K562 (cell line): Measurements from ENCODE around the gene LSR. TPM values are rescaled to one million over a fixed set of nuclear protein-coding genes. Genes with fewer than 3 reads are reported as not detected.

ENCODE experiments used
- ARID1B ChIP-seq: fragments of 450-650 bp; IDR thresholded peaks from 2 replicates; pipeline ENCODE4 v1.6.1; 2016; ENCODE audit warnings: antibody characterized with exemption, mild to moderate bottlenecking, inconsistent platforms
- CBFA2T2 ChIP-seq: fragments of 450-650 bp; conservative IDR thresholded peaks from 2 replicates; pipeline ENCODE4 v1.6.1; 2017; ENCODE audit warnings: mild to moderate bottlenecking
- CBFA2T3 ChIP-seq: fragments of 450-650 bp; IDR thresholded peaks from 2 replicates; pipeline ENCODE4 v1.6.1; 2017
- DMBX1 ChIP-seq: fragments of 250-450 bp; sonication (Bioruptor Pico); IDR thresholded peaks from 2 replicates; pipeline ENCODE4 v1.8.0; 2022; ENCODE audit warnings: inconsistent platforms, mild to moderate bottlenecking, moderate library complexity, borderline replicate concordance
- GATA2 ChIP-seq: sonication (generic); formaldehyde crosslinking; IDR thresholded peaks from 2 replicates; pipeline ENCODE4 v1.4.0; 2020; ENCODE audit warnings: mild to moderate bottlenecking, missing genetic modification reagents
- HDAC2 ChIP-seq: fragments of 450-650 bp; IDR thresholded peaks from 2 replicates; pipeline ENCODE4 v1.6.1; 2016; ENCODE audit warnings: mild to moderate bottlenecking
- MECOM ChIP-seq: fragments of 250-450 bp; sonication (Bioruptor Pico); IDR thresholded peaks from 2 replicates; pipeline ENCODE4 v1.8.0; 2022; ENCODE audit warnings: inconsistent platforms
- MTA3 ChIP-seq: fragments of 450-650 bp; formaldehyde crosslinking; IDR thresholded peaks from 2 replicates; pipeline ENCODE4 v1.6.1; 2017; ENCODE audit warnings: mild to moderate bottlenecking, borderline replicate concordance
- NFIC ChIP-seq: fragments of 450-650 bp; IDR thresholded peaks from 2 replicates; pipeline ENCODE4 v1.6.1; 2017; ENCODE audit warnings: mild to moderate bottlenecking, inconsistent platforms
- POLR2A ChIP-seq: fragments of 450-650 bp; conservative IDR thresholded peaks from 2 replicates; pipeline ENCODE4 v1.6.1; 2016
- TCF3 ChIP-seq: sonication (generic); formaldehyde crosslinking; IDR thresholded peaks from 2 replicates; pipeline ENCODE4 v1.4.0; 2020; ENCODE audit warnings: mild to moderate bottlenecking, missing genetic modification reagents
- ZNF133 ChIP-seq: fragments of 250-450 bp; sonication (Bioruptor Pico); IDR thresholded peaks from 2 replicates; pipeline ENCODE4 v1.4.0; 2020; ENCODE audit warnings: mild to moderate bottlenecking
- ZNF76 ChIP-seq: fragments of 250-450 bp; sonication (Bioruptor Pico); IDR thresholded peaks from 2 replicates; pipeline ENCODE4 v1.4.0; 2020; ENCODE audit warnings: mild to moderate bottlenecking, moderate library complexity, borderline replicate concordance
- ZNF830 ChIP-seq: fragments of 250-450 bp; sonication (Bioruptor Pico); IDR thresholded peaks from 2 replicates; pipeline ENCODE4 v1.5.0; 2021; ENCODE audit warnings: mild to moderate bottlenecking
- polyA plus RNA-seq, 8 experiments: library from polyadenylated mRNA; depleted of rRNA in 4 of 8; stranded (reverse) in 5 of 8; unstranded in 3 of 8; fragments of >200 nt; fragmentation: Nextera tagmentation in 2 of 8; fragmentation: Illumina TruSeq in 1 of 8; extraction: Ambion mirVana in 2 of 8; extraction: Trizol in 1 of 8; gene quantifications; 2 replicates each; pipeline versions ENCODE4 v1.2.1 to v1.2.3, GENCODE V29; 2011 to 2014; ENCODE audit warnings: inconsistent platforms in 1 of 8, missing spikeins in 1 of 8
- total RNA-seq, 7 experiments: library from RNA; depleted of rRNA in 6 of 7; stranded (reverse); fragments of >200 nt in 6 of 7; fragmentation: Illumina TruSeq in 2 of 7; extraction: Trizol in 2 of 7; gene quantifications; 2 replicates each; pipeline versions ENCODE4 v1.2.1 to v1.2.3, GENCODE V29; 2011 to 2021; ENCODE audit warnings: low replicate concordance in 1 of 7
- TF ChIP-seq, protein P1 (sequence below): IDR thresholded peaks from 2 replicates; pipeline ENCODE4 v1.6.1; 2012; ENCODE audit warnings: low read depth, low read length, improper control_type of control experiment, borderline replicate concordance
- TF ChIP-seq, protein P2 (sequence below): fragments of 200-800 bp; sonication (Bioruptor generic); IDR thresholded peaks from 2 replicates; pipeline ENCODE4 v1.6.1; 2017; ENCODE audit warnings: missing genetic modification characterization, missing compliant biosample characterization
- TF ChIP-seq, protein P3 (sequence below): fragments of 450-650 bp; IDR thresholded peaks from 2 replicates; pipeline ENCODE4 v1.6.1; 2017; ENCODE audit warnings: antibody characterized with exemption, mild to moderate bottlenecking

Gene LSR
- total and polyA plus RNA-seq, 9 of the 15 experiments (the other 6 are each of a cell fraction or from before 2014, with no cell fraction given) = 0.44 to 87.9 (median 28.0) TPM

DNA sequence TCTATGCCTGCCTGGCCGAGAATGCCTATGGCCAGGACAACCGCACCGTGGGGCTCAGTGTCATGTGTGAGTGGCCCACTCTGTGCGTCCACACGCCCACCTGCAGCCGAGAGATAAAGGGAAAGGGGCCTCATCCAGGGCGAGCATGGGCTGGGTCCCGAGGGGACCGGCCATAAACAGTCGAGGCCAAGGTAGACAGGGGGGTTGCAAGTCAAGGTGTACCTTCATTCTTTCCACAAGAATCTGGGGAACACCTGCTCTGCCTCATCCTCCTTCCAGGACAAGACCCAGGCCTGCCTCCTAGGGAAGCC is 51.5 kb downstream of the LSR start (continued):
- 0 out of 2 replicates have a peak, but pooled peaks have one; percentile 3 for TF ChIP-seq MECOM (CRISPR knock-in tag)
- TF ChIP-seq, protein P1, sequence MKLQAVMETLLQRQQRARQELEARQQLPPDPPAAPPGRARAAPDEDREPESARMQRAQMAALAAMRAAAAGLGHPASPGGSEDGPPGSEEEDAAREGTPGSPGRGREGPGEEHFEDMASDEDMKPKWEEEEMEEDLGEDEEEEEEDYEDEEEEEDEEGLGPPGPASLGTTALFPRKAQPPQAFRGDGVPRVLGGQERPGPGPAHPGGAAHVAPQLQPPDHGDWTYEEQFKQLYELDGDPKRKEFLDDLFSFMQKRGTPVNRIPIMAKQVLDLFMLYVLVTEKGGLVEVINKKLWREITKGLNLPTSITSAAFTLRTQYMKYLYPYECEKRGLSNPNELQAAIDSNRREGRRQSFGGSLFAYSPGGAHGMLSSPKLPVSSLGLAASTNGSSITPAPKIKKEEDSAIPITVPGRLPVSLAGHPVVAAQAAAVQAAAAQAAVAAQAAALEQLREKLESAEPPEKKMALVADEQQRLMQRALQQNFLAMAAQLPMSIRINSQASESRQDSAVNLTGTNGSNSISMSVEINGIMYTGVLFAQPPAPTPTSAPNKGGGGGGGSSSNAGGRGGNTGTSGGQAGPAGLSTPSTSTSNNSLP = no peak
- 0 out of 2 replicates have a peak, but pooled peaks have one; percentile 17 for TF ChIP-seq GATA2 (CRISPR knock-in tag)
- no peak for TF ChIP-seq DMBX1 (CRISPR knock-in tag)
- TF ChIP-seq, protein P2, sequence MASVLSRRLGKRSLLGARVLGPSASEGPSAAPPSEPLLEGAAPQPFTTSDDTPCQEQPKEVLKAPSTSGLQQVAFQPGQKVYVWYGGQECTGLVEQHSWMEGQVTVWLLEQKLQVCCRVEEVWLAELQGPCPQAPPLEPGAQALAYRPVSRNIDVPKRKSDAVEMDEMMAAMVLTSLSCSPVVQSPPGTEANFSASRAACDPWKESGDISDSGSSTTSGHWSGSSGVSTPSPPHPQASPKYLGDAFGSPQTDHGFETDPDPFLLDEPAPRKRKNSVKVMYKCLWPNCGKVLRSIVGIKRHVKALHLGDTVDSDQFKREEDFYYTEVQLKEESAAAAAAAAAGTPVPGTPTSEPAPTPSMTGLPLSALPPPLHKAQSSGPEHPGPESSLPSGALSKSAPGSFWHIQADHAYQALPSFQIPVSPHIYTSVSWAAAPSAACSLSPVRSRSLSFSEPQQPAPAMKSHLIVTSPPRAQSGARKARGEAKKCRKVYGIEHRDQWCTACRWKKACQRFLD (CRISPR knock-in tag) = 0 out of 2 replicates have a peak, but pooled peaks have one; percentile 34
- no peak for TF ChIP-seq ZNF76 (CRISPR knock-in tag)
- no peak; the same call in 1 of the 2 replicates for TF ChIP-seq POLR2A
- no peak for TF ChIP-seq ZNF133 (CRISPR knock-in tag)
- TF ChIP-seq, protein P3, sequence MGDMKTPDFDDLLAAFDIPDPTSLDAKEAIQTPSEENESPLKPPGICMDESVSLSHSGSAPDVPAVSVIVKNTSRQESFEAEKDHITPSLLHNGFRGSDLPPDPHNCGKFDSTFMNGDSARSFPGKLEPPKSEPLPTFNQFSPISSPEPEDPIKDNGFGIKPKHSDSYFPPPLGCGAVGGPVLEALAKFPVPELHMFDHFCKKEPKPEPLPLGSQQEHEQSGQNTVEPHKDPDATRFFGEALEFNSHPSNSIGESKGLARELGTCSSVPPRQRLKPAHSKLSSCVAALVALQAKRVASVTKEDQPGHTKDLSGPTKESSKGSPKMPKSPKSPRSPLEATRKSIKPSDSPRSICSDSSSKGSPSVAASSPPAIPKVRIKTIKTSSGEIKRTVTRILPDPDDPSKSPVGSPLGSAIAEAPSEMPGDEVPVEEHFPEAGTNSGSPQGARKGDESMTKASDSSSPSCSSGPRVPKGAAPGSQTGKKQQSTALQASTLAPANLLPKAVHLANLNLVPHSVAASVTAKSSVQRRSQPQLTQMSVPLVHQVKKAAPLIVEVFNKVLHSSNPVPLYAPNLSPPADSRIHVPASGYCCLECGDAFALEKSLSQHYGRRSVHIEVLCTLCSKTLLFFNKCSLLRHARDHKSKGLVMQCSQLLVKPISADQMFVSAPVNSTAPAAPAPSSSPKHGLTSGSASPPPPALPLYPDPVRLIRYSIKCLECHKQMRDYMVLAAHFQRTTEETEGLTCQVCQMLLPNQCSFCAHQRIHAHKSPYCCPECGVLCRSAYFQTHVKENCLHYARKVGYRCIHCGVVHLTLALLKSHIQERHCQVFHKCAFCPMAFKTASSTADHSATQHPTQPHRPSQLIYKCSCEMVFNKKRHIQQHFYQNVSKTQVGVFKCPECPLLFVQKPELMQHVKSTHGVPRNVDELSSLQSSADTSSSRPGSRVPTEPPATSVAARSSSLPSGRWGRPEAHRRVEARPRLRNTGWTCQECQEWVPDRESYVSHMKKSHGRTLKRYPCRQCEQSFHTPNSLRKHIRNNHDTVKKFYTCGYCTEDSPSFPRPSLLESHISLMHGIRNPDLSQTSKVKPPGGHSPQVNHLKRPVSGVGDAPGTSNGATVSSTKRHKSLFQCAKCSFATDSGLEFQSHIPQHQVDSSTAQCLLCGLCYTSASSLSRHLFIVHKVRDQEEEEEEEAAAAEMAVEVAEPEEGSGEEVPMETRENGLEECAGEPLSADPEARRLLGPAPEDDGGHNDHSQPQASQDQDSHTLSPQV = peak; percentile 73; the same call in 1 of the 2 replicates
- no peak for TF ChIP-seq NFIC
- peak; percentile 60 for TF ChIP-seq CBFA2T3
- TF ChIP-seq CBFA2T2 = 0 out of 2 replicates have a peak, but pooled peaks have one; percentile 18
- TF ChIP-seq TCF3 (CRISPR knock-in tag) = peak; percentile 58
- TF ChIP-seq ZNF830 (CRISPR knock-in tag) = no peak
- 0 out of 2 replicates have a peak, but pooled peaks have one; percentile 6 for TF ChIP-seq MTA3
- 0 out of 2 replicates have a peak, but pooled peaks have one; percentile 30 for TF ChIP-seq HDAC2
- peak; percentile 65 for TF ChIP-seq ARID1B
